VCaP (cell line): ENCODE results near the gene ALG3.

ENCODE experiments used
- H3K27ac ChIP-seq: fragments of 450-650 bp; 2 replicates; pipeline ENCODE4 v1.5.1; 2017
- CTCF ChIP-seq: fragments of 450-650 bp; conservative IDR thresholded peaks from 2 replicates; pipeline ENCODE4 v1.5.1; 2017; ENCODE audit warnings: mild to moderate bottlenecking, moderate library complexity

Gene ALG3

GRCh38 chr3:184237807-184238206 lies 11.0 kb downstream of the ALG3 start:
- TF ChIP-seq CTCF: no peak
- H3K27ac ChIP-seq: no peak overlapping the region

- no peak overlapping the region for H3K27ac ChIP-seq
- no peak for TF ChIP-seq CTCF
These were observed 11.6 kb downstream of the ALG3 start for GRCh38 chr3:184237211-184237610.

- no peak for TF ChIP-seq CTCF
These were observed 12.1 kb downstream of the ALG3 start for GRCh38 chr3:184236636-184237035.

GRCh38 chr3:184236033-184236410 lies 12.7 kb downstream of the ALG3 start:
- no peak overlapping the region for H3K27ac ChIP-seq
- TF ChIP-seq CTCF: no peak

More at GRCh38 chr3:184236636-184237035, 12.1 kb downstream of the ALG3 start:
- no peak overlapping the region for H3K27ac ChIP-seq

- TF ChIP-seq CTCF: no peak
- no peak overlapping the region for H3K27ac ChIP-seq
These were observed 13.3 kb downstream of the ALG3 start for GRCh38 chr3:184235381-184236032.

GRCh38 chr3:184234671-184235380 lies 13.9 kb downstream of the ALG3 start:
- no peak overlapping the region for H3K27ac ChIP-seq
- TF ChIP-seq CTCF: no peak

GRCh38 chr3:184234224-184234623 lies 14.5 kb downstream of the ALG3 start:
- H3K27ac ChIP-seq: no peak overlapping the region

More at GRCh38 chr3:184234224-184234623, 14.5 kb downstream of the ALG3 start:
- no peak for TF ChIP-seq CTCF
